Regular cardiac myocyte (primary cell): ENCODE measurements around the gene SLCO2A1. TPM values are rescaled to one million over a fixed set of nuclear protein-coding genes. Genes with fewer than 3 reads are reported as not detected.

ENCODE experiments used
- total RNA-seq: library from RNA; depleted of rRNA; stranded (reverse); fragments of >200 nt; gene quantifications from 2 replicates; pipeline ENCODE4 v1.2.3, GENCODE V29; 2014

SLCO2A1 gene
- under 0.01 and 0.28 TPM in 2 replicates for total RNA-seq

GRCh38 chr3:134029734-134030378 is at the start of gene SLCO2A1:
SLCO2A1 (minus strand) TSS chr3:134029925; CDS start chr3:134029802, 123 bp downstream.

GRCh38 chr3:133895208-133896001 is 134.3 kb downstream of the SLCO2A1 start, which contains the start of gene RAB6B:
RAB6B (minus strand) TSS chr3:133895882; CDS start chr3:133895466, 416 bp downstream.

Other genes with a start within 250 kb of the SLCO2A1 start
- 133 and 185 TPM in 2 replicates for gene SRPRB, start 224.1 kb downstream of the SLCO2A1 start, total RNA-seq
- gene RAB6B, start 134.0 kb downstream of the SLCO2A1 start, total RNA-seq: 0.19 and 1.7 TPM in 2 replicates
- gene RYK, start 220.9 kb upstream of the SLCO2A1 start, total RNA-seq: 93.0 and 137 TPM in 2 replicates